Caco-2 (cell line): ENCODE results near the gene PPP1R12B. TPM values are rescaled to one million over a fixed set of nuclear protein-coding genes. Genes with fewer than 3 reads are reported as not detected.
A peak's percentile ranks its signal among the peaks of the same experiment; 100 is the strongest.

Experiments used
- BruUV-seq: library from RNA; stranded (reverse); fragments of 400-500 nt; replicated peaks from 2 replicates; lab custom pipeline; 2021; lab: Mats Ljungman, UMichigan
- CTCF ChIA-PET: fragments of 300-600 bp; sonication (Branson Sonifier 250); formaldehyde crosslinking; loops from one replicate; lab custom pipeline; 2022; ENCODE audit warnings: antibody characterized with exemption; lab: Charles Lee
- POLR2A ChIA-PET: fragments of 300-600 bp; sonication (Branson Sonifier 250); formaldehyde crosslinking; loops from one replicate; lab custom pipeline; 2022; ENCODE audit warnings: antibody characterized with exemption; lab: Charles Lee
- DNase-seq, 2 experiments: peaks; one replicate each; pipeline versions ENCODE4 v3.0.0 to v3.0.0-alpha.2; 2020 to 2022
- H3K27me3 ChIP-seq: replicated peaks from 2 replicates; pipeline ENCODE4 v1.6.0; 2011; ENCODE audit warnings: low read length; ENCODE audit not compliant: control insufficient read depth, insufficient read depth
- H3K36me3 ChIP-seq: 2 replicates; pipeline ENCODE4 v1.5.1; 2011; ENCODE audit warnings: low read length; ENCODE audit not compliant: control insufficient read depth, insufficient read depth
- H3K4me1 ChIP-seq: fragments of 250-450 bp; sonication (Bioruptor Pico); 2 replicates; pipeline ENCODE4 v1.5.1; 2020; ENCODE audit warnings: mild to moderate bottlenecking
- H3K4me3 ChIP-seq: 2 replicates; pipeline ENCODE4 v1.5.1; 2011; ENCODE audit warnings: low read depth, mild to moderate bottlenecking, control low read depth, low read length
- H3K9me3 ChIP-seq: fragments of 250-450 bp; sonication (Bioruptor Pico); 2 replicates; pipeline ENCODE4 v1.5.1; 2020; ENCODE audit warnings: mild to moderate bottlenecking, moderate library complexity
- H3K27ac Mint-ChIP-seq: one replicate; pipeline ENCODE4 v1.8.0; 2022; ENCODE audit warnings: mixed read lengths; ENCODE audit not compliant: unreplicated experiment
- H3K27me3 Mint-ChIP-seq: one replicate; pipeline ENCODE4 v1.8.0; 2022; ENCODE audit warnings: mixed read lengths; ENCODE audit not compliant: insufficient read depth, unreplicated experiment
- H3K36me3 Mint-ChIP-seq: one replicate; pipeline ENCODE4 v1.8.0; 2022; ENCODE audit warnings: mild to moderate bottlenecking, mixed read lengths; ENCODE audit not compliant: insufficient read depth, unreplicated experiment
- H3K4me1 Mint-ChIP-seq: one replicate; pipeline ENCODE4 v1.8.0; 2022; ENCODE audit warnings: low read depth, mixed read lengths; ENCODE audit not compliant: unreplicated experiment
- H3K4me3 Mint-ChIP-seq: one replicate; pipeline ENCODE4 v1.8.0; 2022; ENCODE audit warnings: mild to moderate bottlenecking, moderate library complexity, mixed read lengths; ENCODE audit not compliant: unreplicated experiment
- H3K9me3 Mint-ChIP-seq: one replicate; pipeline ENCODE4 v1.8.0; 2022; ENCODE audit warnings: mixed read lengths; ENCODE audit not compliant: unreplicated experiment
- CTCF ChIP-seq, 2 experiments: fragments of 200-600 bp in 1 of 2; IDR thresholded peaks; 1 replicate in 1 of 2; 2 replicates in 1 of 2; pipeline versions ENCODE4 v1.5.1 to v1.8.0; 2011 to 2022; ENCODE audit warnings: antibody characterized with exemption in 1 of 2, control low read depth in 1 of 2, inconsistent platforms in 1 of 2, low read depth in 1 of 2, low read length in 1 of 2, mild to moderate bottlenecking in 1 of 2, moderate library complexity in 1 of 2; ENCODE audit not compliant: insufficient read depth in 1 of 2, severe bottlenecking in 1 of 2, unreplicated experiment in 1 of 2
- intact Hi-C: fragments of 100-400 bp; cut with micrococcal nuclease; formaldehyde crosslinking; loops from one replicate; pipeline ENCODE4 v1.10.0; 2022; ENCODE audit not compliant: unreplicated experiment
- total RNA-seq: library from RNA; stranded (reverse); gene quantifications from 2 replicates; pipeline ENCODE4 v1.2.3, GENCODE V29; 2022

PPP1R12B gene
- total RNA-seq, 1 experiment from 2014 or later = 16.4 TPM

GRCh38 chr1:202589190-202589930 is 240.9 kb downstream of the PPP1R12B start:
- Mint-ChIP-seq H3K4me1 (peaks cover 20% of the 10 kb centered on the region), H3K27me3 (no peaks in the 10 kb centered on the region), H3K4me3 (no peak overlapping the region), H3K36me3 (peaks cover 6% of the 10 kb centered on the region), H3K27ac (peak overlapping the region; percentile 88), H3K9me3 (no peaks in the 10 kb centered on the region)
- CTCF ChIA-PET = interaction anchor here (0.6 kb wide), 1 partner anchor 129 kb away, joined by 3 read pairs; no protein-coding TSS in a partner anchor
- Histone ChIP-seq H3K4me3 (no peak overlapping the region), H3K4me1 (peaks cover 21% of the 10 kb centered on the region), H3K36me3 (no peaks in the 10 kb centered on the region), H3K9me3 (no peaks in the 10 kb centered on the region), H3K27me3 (no peaks in the 10 kb centered on the region)
- peak; percentile 75 to 84 for DNase-seq
- POLR2A ChIA-PET = no interaction called here
- intact Hi-C loops = no loop called here
- no TSS peak for BruUV-seq
- no peak for TF ChIP-seq CTCF (IDR thresholded peaks at IDR 0.05; ENCODE audit: insufficient read depth in 1 of 2, low read depth in 1 of 2, low read length in 1 of 2, severe bottlenecking in 1 of 2, unreplicated experiment in 1 of 2)

- no peaks in the 10 kb centered on the region for H3K27me3 ChIP-seq
- no peak overlapping the region for H3K4me3 ChIP-seq
- peak overlapping the region; percentile 88 for H3K27ac Mint-ChIP-seq
- no peaks in the 10 kb centered on the region for H3K36me3 ChIP-seq
- no peak overlapping the region for H3K4me3 Mint-ChIP-seq
- no TSS peak for BruUV-seq
- POLR2A ChIA-PET = no interaction called here
- no peak for DNase-seq
- peaks cover 21% of the 10 kb centered on the region for H3K4me1 ChIP-seq
- H3K27me3 Mint-ChIP-seq = no peaks in the 10 kb centered on the region
- CTCF ChIA-PET = no interaction called here
- no peaks in the 10 kb centered on the region for H3K9me3 Mint-ChIP-seq
- H3K36me3 Mint-ChIP-seq = peaks cover 6% of the 10 kb centered on the region
- intact Hi-C loops = no loop called here
- TF ChIP-seq CTCF (IDR thresholded peaks at IDR 0.05; ENCODE audit: insufficient read depth in 1 of 2, low read depth in 1 of 2, low read length in 1 of 2, severe bottlenecking in 1 of 2, unreplicated experiment in 1 of 2) = no peak
- peaks cover 20% of the 10 kb centered on the region for H3K4me1 Mint-ChIP-seq
- no peaks in the 10 kb centered on the region for H3K9me3 ChIP-seq
Measured at GRCh38 chr1:202590126-202590525, 241.6 kb downstream of the PPP1R12B start.

GRCh38 chr1:202590975-202591411 is 242.5 kb downstream of the PPP1R12B start:
- Mint-ChIP-seq H3K36me3 (peaks cover 4% of the 10 kb centered on the region), H3K27me3 (no peaks in the 10 kb centered on the region), H3K9me3 (no peaks in the 10 kb centered on the region), H3K27ac (peak overlapping the region; percentile 88), H3K4me1 (peaks cover 20% of the 10 kb centered on the region), H3K4me3 (no peak overlapping the region)
- CTCF ChIA-PET = no interaction called here
- no peak for TF ChIP-seq CTCF (IDR thresholded peaks at IDR 0.05; ENCODE audit: insufficient read depth in 1 of 2, low read depth in 1 of 2, low read length in 1 of 2, severe bottlenecking in 1 of 2, unreplicated experiment in 1 of 2)
- POLR2A ChIA-PET = no interaction called here
- no TSS peak for BruUV-seq
- intact Hi-C loops = no loop called here
- DNase-seq = no peak
- Histone ChIP-seq H3K9me3 (no peaks in the 10 kb centered on the region), H3K36me3 (no peaks in the 10 kb centered on the region), H3K4me3 (no peak overlapping the region), H3K4me1 (peaks cover 21% of the 10 kb centered on the region), H3K27me3 (no peaks in the 10 kb centered on the region)
